K562 (cell line): ENCODE results near the gene NUSAP1. TPM values are rescaled to one million over a fixed set of nuclear protein-coding genes. Genes with fewer than 3 reads are reported as not detected.

Source experiments
- ATAC-seq: fragments of 200-7000 bp; cut with Tn5 transposase; 3 replicates; pipeline ENCODE4 v1.9.1; 2020; ENCODE audit warnings: moderate library complexity
- BruUV-seq: library from RNA; stranded (reverse); fragments of 400-500 nt; replicated peaks from 2 replicates; lab custom pipeline; 2021; lab: Mats Ljungman, UMichigan
- CTCF ChIA-PET: fragments of 300-600 bp; formaldehyde crosslinking; extraction: SDS; loops from one replicate; lab custom pipeline; 2021; ENCODE audit warnings: low intra/inter-chr PET ratio; lab: Yijun Ruan, JAX
- POLR2A ChIA-PET: fragments of 300-600, 350-650 bp; sonication (Branson Sonifier 250); formaldehyde crosslinking; extraction: SDS; loops from one replicate; lab custom pipeline; 2021; ENCODE audit warnings: antibody characterized with exemption, inconsistent platforms; lab: Yijun Ruan, JAX
- DNase-seq, 4 experiments: peaks; one replicate each; pipeline versions ENCODE4 v3.0.0 to v3.0.0-alpha.2; 2011 to 2018; ENCODE audit warnings: low spot score in 3 of 4, mixed read lengths in 3 of 4; ENCODE audit errors: extremely low read depth in 1 of 4
- FAIRE-seq: peaks from 2 replicates; lab custom pipeline; 2011; peaks lifted over from hg19 to GRCh38; lab: Jason Lieb, UNC
- H2AFZ ChIP-seq: 2 replicates; pipeline ENCODE4 v1.6.0; 2011; ENCODE audit warnings: low read depth, low read length, control low read depth, inconsistent platforms
- H3K27ac ChIP-seq: fragments of 200-600 bp; 3 replicates; pipeline ENCODE4 v1.8.0; 2011; ENCODE audit warnings: low read depth, mild to moderate bottlenecking, control low read depth, inconsistent platforms, low read length, moderate library complexity, mixed read lengths; ENCODE audit errors: extremely low read depth
- H3K27me3 ChIP-seq, 2 experiments: fragments of 300-600 bp in 1 of 2; 2 replicates in 1 of 2; 3 replicates in 1 of 2; pipeline versions ENCODE4 v1.6.0 to v1.8.0; 2011; ENCODE audit warnings: inconsistent platforms in 2 of 2, low read length in 2 of 2, mild to moderate bottlenecking in 1 of 2, mixed read lengths in 1 of 2, moderate library complexity in 1 of 2; ENCODE audit not compliant: control insufficient read depth in 2 of 2, insufficient read depth in 2 of 2
- H3K36me3 ChIP-seq: fragments of 300-600 bp; 3 replicates; pipeline ENCODE4 v1.8.0; 2011; ENCODE audit warnings: mild to moderate bottlenecking, low read length, inconsistent platforms; ENCODE audit not compliant: control insufficient read depth, insufficient read depth
- H3K4me1 ChIP-seq, 2 experiments: fragments of 200-600 bp in 1 of 2; replicated peaks in 1 of 2; 2 replicates in 1 of 2; 3 replicates in 1 of 2; pipeline versions ENCODE4 v1.5.1 to v1.8.0; 2011; ENCODE audit warnings: inconsistent platforms in 2 of 2, low read length in 2 of 2, mild to moderate bottlenecking in 1 of 2, mixed read lengths in 1 of 2, moderate library complexity in 1 of 2; ENCODE audit not compliant: control insufficient read depth in 2 of 2, insufficient read depth in 2 of 2
- H3K4me2 ChIP-seq: 2 replicates; pipeline ENCODE4 v1.6.1; 2011; ENCODE audit warnings: low read length, control low read depth, inconsistent platforms, mixed read lengths; ENCODE audit not compliant: insufficient read depth
- H3K4me3 ChIP-seq: fragments of 200-600 bp; sonication (generic), shearing (Covaris generic); 2 replicates; pipeline ENCODE4 v1.5.1; 2016; ENCODE audit warnings: control low read depth, inconsistent platforms
- H3K79me2 ChIP-seq: fragments of 200-600 bp; 3 replicates; pipeline ENCODE4 v1.8.0; 2011; ENCODE audit warnings: low read length, inconsistent platforms; ENCODE audit not compliant: control insufficient read depth, insufficient read depth
- H3K9ac ChIP-seq, 2 experiments: 2 replicates each; pipeline versions ENCODE4 v1.6.0 to v1.6.1; 2011; ENCODE audit warnings: low read depth in 2 of 2, low read length in 2 of 2, control low read depth in 1 of 2, inconsistent platforms in 1 of 2, mild to moderate bottlenecking in 1 of 2, mixed read lengths in 1 of 2; ENCODE audit not compliant: insufficient read depth in 1 of 2
- H3K9me1 ChIP-seq: one replicate; pipeline ENCODE4 v1.6.0; 2011; ENCODE audit warnings: inconsistent platforms, mild to moderate bottlenecking, low read length, moderate library complexity; ENCODE audit not compliant: control insufficient read depth, insufficient read depth
- H3K9me3 ChIP-seq: replicated peaks from 2 replicates; pipeline ENCODE4 v1.5.1; 2011; ENCODE audit warnings: low read depth, low read length, inconsistent platforms; ENCODE audit not compliant: control insufficient read depth, insufficient read depth
- H4K20me1 ChIP-seq: replicated peaks from 2 replicates; pipeline ENCODE4 v1.6.1; 2011; ENCODE audit warnings: low read length, inconsistent platforms, mixed read lengths; ENCODE audit not compliant: control insufficient read depth, insufficient read depth
- NFXL1 ChIP-seq: fragments of 450-650 bp; formaldehyde crosslinking; IDR thresholded peaks from 2 replicates; pipeline ENCODE4 v1.4.0; 2021; ENCODE audit warnings: mild to moderate bottlenecking
- TGIF2 ChIP-seq: sonication (generic); formaldehyde crosslinking; IDR thresholded peaks from 2 replicates; pipeline ENCODE4 v1.8.1; 2022; ENCODE audit warnings: mild to moderate bottlenecking, missing genetic modification reagents, moderate library complexity
- USF1 ChIP-seq: sonication (generic); formaldehyde crosslinking; IDR thresholded peaks from 2 replicates; pipeline ENCODE4 v1.9.0; 2022; ENCODE audit warnings: mild to moderate bottlenecking, missing genetic modification reagents
- ZKSCAN1 ChIP-seq: fragments of 150-350 bp; IDR thresholded peaks from 2 replicates; pipeline ENCODE4 v1.6.1; 2016; ENCODE audit warnings: low read depth, low read length
- ZNF121 ChIP-seq: sonication (generic); formaldehyde crosslinking; conservative IDR thresholded peaks from 2 replicates; pipeline ENCODE4 v1.8.0; 2022; ENCODE audit warnings: missing genetic modification reagents
- WGBS: fragments of 100-300 bp; shearing (Covaris generic); methylation state at CpG from one replicate; pipeline ENCODE4 v1.1.6; 2016; ENCODE audit warnings: low coverage, mixed read lengths; ENCODE audit not compliant: insufficient coverage; ENCODE audit errors: missing lambda C conversion rate; 5-methylcytosine and 5-hydroxymethylcytosine counted together
- in situ Hi-C: fragments of 300-500 bp; cut with MboI; formaldehyde crosslinking; loops from 4 replicates; pipeline ENCODE4 v1.15.0; 2018; ENCODE audit warnings: inconsistent platforms, mixed read lengths
- intact Hi-C: fragments of 100-400 bp; cut with micrococcal nuclease; formaldehyde crosslinking; loops from 2 replicates; pipeline ENCODE4 v1.14.2; 2022
- polyA plus RNA-seq, 8 experiments: library from polyadenylated mRNA; depleted of rRNA in 4 of 8; stranded (reverse) in 5 of 8; unstranded in 3 of 8; fragments of >200 nt; fragmentation: Nextera tagmentation in 2 of 8; fragmentation: Illumina TruSeq in 1 of 8; extraction: Ambion mirVana in 2 of 8; extraction: Trizol in 1 of 8; gene quantifications; 2 replicates each; pipeline versions ENCODE4 v1.2.1 to v1.2.3, GENCODE V29; 2011 to 2014; ENCODE audit warnings: inconsistent platforms in 1 of 8, missing spikeins in 1 of 8
- total RNA-seq, 7 experiments: library from RNA; depleted of rRNA in 6 of 7; stranded (reverse); fragments of >200 nt in 6 of 7; fragmentation: Illumina TruSeq in 2 of 7; extraction: Trizol in 2 of 7; gene quantifications; 2 replicates each; pipeline versions ENCODE4 v1.2.1 to v1.2.3, GENCODE V29; 2011 to 2021; ENCODE audit warnings: low replicate concordance in 1 of 7
- TF ChIP-seq, protein P1 (sequence below): fragments of 250-450 bp; sonication (Bioruptor Pico); IDR thresholded peaks from 2 replicates; pipeline ENCODE4 v1.4.0; 2020

Gene NUSAP1
- total and polyA plus RNA-seq, 9 of the 15 experiments (the other 6 are each of a cell fraction or from before 2014, with no cell fraction given): 119 to 266 (median 227) TPM

DNA sequence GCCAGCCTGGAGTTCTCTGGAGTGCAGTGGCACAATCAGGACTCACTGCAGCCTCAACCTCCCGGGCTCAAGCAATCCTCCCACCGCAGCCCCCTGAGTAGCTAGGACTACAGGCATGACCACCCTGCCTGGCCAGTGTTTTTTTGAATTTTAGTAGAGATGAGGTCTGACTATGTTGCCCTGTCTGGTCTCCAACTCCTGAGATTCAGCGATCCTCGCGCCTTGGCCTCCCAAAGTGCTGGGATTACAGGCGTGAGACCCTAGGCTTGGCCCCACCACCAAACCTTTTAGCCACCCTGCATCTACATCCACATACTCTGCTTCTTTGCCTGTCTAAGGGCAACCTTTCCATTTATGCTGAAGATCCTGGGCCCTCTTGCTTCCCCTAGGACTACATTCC is 4.4 kb downstream of the NUSAP1 start:
- in situ Hi-C loops: no loop called here
- Histone ChIP-seq H3K9me1 (no peaks in the 10 kb centered on the region), H3K27ac (no peak overlapping the region), H3K4me2 (no peak overlapping the region), H3K4me1 (peaks cover 4 to 6% of the 10 kb centered on the region in 2 experiments; a peak in 2 of 5 replicates), H4K20me1 (peaks cover 7% of the 10 kb centered on the region; the same call in 1 of the 2 replicates), H3K4me3 (no peak overlapping the region), H3K9ac (peak overlapping the region in 1 of 2 experiments; percentile 47; a peak in 1 of 4 replicates), H3K36me3 (peaks cover 54% of the 10 kb centered on the region), H2AFZ (no peak overlapping the region), H3K79me2 (peaks cover 94% of the 10 kb centered on the region), H3K9me3 (no peaks in the 10 kb centered on the region), H3K27me3 (no peaks in the 10 kb centered on the region)
- POLR2A ChIA-PET: interaction anchor here (0.7 to 1.2 kb wide), 2 partner anchors 11 to 75 kb away, joined by 3 read pairs; no protein-coding TSS in a partner anchor
- CTCF ChIA-PET: interaction anchor here (0.5 kb wide), 2 partner anchors 47 to 896 kb away, joined by 3 to 4 read pairs; no protein-coding TSS in a partner anchor
- FAIRE-seq: no peak
- intact Hi-C loops: no loop called here
- WGBS: 96% methylated on average over 6 of the region's 6 CpGs
- DNase-seq: no peak
- BruUV-seq: no TSS peak
- ATAC-seq: no peak
- peak; percentile 10; the same call in 1 of the 2 replicates for TF ChIP-seq ZNF121
- TF ChIP-seq, protein P1, sequence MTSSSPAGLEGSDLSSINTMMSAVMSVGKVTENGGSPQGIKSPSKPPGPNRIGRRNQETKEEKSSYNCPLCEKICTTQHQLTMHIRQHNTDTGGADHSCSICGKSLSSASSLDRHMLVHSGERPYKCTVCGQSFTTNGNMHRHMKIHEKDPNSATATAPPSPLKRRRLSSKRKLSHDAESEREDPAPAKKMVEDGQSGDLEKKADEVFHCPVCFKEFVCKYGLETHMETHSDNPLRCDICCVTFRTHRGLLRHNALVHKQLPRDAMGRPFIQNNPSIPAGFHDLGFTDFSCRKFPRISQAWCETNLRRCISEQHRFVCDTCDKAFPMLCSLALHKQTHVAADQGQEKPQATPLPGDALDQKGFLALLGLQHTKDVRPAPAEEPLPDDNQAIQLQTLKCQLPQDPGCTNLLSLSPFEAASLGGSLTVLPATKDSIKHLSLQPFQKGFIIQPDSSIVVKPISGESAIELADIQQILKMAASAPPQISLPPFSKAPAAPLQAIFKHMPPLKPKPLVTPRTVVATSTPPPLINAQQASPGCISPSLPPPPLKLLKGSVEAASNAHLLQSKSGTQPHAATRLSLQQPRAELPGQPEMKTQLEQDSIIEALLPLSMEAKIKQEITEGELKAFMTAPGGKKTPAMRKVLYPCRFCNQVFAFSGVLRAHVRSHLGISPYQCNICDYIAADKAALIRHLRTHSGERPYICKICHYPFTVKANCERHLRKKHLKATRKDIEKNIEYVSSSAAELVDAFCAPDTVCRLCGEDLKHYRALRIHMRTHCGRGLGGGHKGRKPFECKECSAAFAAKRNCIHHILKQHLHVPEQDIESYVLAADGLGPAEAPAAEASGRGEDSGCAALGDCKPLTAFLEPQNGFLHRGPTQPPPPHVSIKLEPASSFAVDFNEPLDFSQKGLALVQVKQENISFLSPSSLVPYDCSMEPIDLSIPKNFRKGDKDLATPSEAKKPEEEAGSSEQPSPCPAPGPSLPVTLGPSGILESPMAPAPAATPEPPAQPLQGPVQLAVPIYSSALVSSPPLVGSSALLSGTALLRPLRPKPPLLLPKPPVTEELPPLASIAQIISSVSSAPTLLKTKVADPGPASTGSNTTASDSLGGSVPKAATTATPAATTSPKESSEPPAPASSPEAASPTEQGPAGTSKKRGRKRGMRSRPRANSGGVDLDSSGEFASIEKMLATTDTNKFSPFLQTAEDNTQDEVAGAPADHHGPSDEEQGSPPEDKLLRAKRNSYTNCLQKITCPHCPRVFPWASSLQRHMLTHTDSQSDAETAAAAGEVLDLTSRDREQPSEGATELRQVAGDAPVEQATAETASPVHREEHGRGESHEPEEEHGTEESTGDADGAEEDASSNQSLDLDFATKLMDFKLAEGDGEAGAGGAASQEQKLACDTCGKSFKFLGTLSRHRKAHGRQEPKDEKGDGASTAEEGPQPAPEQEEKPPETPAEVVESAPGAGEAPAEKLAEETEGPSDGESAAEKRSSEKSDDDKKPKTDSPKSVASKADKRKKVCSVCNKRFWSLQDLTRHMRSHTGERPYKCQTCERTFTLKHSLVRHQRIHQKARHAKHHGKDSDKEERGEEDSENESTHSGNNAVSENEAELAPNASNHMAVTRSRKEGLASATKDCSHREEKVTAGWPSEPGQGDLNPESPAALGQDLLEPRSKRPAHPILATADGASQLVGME (CRISPR knock-in tag): no peak
- no peak for TF ChIP-seq ZKSCAN1
- TF ChIP-seq NFXL1 (CRISPR knock-in tag): no peak
- no peak for TF ChIP-seq TGIF2
- no peak for TF ChIP-seq USF1 (CRISPR knock-in tag)
